M059J (cell line): Measurements from ENCODE around the gene NDRG4. TPM values are rescaled to one million over a fixed set of nuclear protein-coding genes. Genes with fewer than 3 reads are reported as not detected.

Source experiments
- DNase-seq: peaks from one replicate; pipeline ENCODE4 v3.0.0-alpha.2; 2012; ENCODE audit warnings: low read depth
- total RNA-seq: library from RNA; depleted of rRNA; stranded (reverse); fragments of >200 nt; shearing (Covaris generic); gene quantifications from 2 replicates; pipeline ENCODE4 v1.2.3, GENCODE V29; 2014; rRNA removed

The NDRG4 gene
- total RNA-seq, 1 experiment from 2014 or later = 6.5 TPM

GRCh38 chr16:58541711-58542110, 41.8 kb downstream of the NDRG4 start:
- no peak for DNase-seq

GRCh38 chr16:58542291-58542690, 42.3 kb downstream of the NDRG4 start:
- DNase-seq = no peak

- no peak for DNase-seq
Observed at GRCh38 chr16:58543685-58544084, 43.7 kb downstream of the NDRG4 start.

GRCh38 chr16:58548378-58548777, 48.4 kb downstream of the NDRG4 start:
- no peak for DNase-seq

GRCh38 chr16:58551496-58551895, 51.6 kb downstream of the NDRG4 start:
- peak; percentile 40 for DNase-seq

DNA sequence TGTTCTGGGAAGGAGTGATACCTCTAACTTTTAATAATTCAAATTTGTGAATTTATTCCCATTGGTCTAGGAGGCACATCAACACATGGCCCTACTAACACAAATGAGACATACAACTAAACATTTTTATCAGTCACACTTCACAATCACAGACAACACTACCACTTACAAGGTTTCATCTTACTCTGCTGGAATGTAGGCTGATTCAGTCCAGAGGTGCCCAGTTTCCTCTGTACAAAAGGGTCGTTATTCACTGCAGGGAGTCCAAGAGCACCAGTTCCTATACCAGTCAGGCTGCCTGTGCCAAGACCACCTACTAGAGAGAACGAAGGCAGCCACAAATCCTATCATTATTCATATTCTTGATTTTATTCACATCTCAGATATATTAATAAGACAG, 56.7 kb downstream of the NDRG4 start:
- DNase-seq = no peak

Other genes with a start within 250 kb of the NDRG4 start
- gene PRSS54, start 205.1 kb upstream of the NDRG4 start, total RNA-seq = not detected in 2 replicates
- gene GINS3, start 107.7 kb upstream of the NDRG4 start, total RNA-seq = 26.3 and 27.1 TPM in 2 replicates
- gene SETD6, start 15.4 kb downstream of the NDRG4 start, total RNA-seq = 7.5 and 11.0 TPM in 2 replicates
- 68.8 and 122 TPM in 2 replicates for gene CNOT1, start 129.7 kb downstream of the NDRG4 start, total RNA-seq
- 12.9 and 14.8 TPM in 2 replicates for gene SLC38A7, start 184.6 kb downstream of the NDRG4 start, total RNA-seq
- gene GOT2, start 234.2 kb downstream of the NDRG4 start, total RNA-seq = 111 and 136 TPM in 2 replicates